Nephron progenitor cell (in vitro differentiated cells): Measurements from ENCODE around the gene PDZD2.

Experiments
- DNase-seq: peaks from one replicate; pipeline ENCODE4 v3.0.0; 2021
- H3K27ac Mint-ChIP-seq: 2 replicates; pipeline ENCODE4 v1.8.0; 2021; ENCODE audit warnings: mild to moderate bottlenecking, moderate library complexity, mixed read lengths
- H3K27me3 Mint-ChIP-seq: 2 replicates; pipeline ENCODE4 v1.8.0; 2021; ENCODE audit warnings: mild to moderate bottlenecking, low read depth, mixed read lengths; ENCODE audit not compliant: poor library complexity
- H3K36me3 Mint-ChIP-seq: 2 replicates; pipeline ENCODE4 v1.8.0; 2021; ENCODE audit warnings: low read depth, mixed read lengths
- H3K4me1 Mint-ChIP-seq: 2 replicates; pipeline ENCODE4 v1.8.0; 2021; ENCODE audit warnings: mixed read lengths
- H3K4me3 Mint-ChIP-seq: 2 replicates; pipeline ENCODE4 v1.8.0; 2021; ENCODE audit warnings: mild to moderate bottlenecking, moderate library complexity, mixed read lengths
- H3K9me3 Mint-ChIP-seq: 2 replicates; pipeline ENCODE4 v1.8.0; 2021; ENCODE audit warnings: mild to moderate bottlenecking, moderate library complexity, mixed read lengths
- TF ChIP-seq, protein P1 (sequence below): fragments of 200-600 bp; sonication (generic); IDR thresholded peaks from 2 replicates; pipeline ENCODE4 v1.5.0; 2021; ENCODE audit warnings: antibody characterized with exemption

Gene PDZD2

DNA sequence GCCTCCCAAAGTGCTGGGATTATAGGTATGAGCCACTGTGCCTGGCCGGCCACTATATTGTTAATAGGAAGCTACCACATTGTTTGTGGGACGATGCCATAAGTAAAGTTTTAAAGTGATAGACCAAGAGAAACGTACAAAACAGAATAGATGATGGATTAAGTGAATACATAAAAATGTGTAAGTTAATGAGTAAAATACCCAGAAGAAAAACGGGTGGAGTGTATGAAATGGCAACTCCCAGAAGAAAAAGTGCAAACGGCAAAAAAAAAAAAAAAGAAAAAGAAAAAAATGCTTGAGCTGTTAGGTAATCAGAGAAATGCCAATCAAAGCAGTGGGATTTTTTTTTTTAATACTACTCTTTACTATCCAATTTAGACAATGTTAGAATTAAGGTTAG lies 246.0 kb downstream of the PDZD2 start:
- no peak for DNase-seq

DNA sequence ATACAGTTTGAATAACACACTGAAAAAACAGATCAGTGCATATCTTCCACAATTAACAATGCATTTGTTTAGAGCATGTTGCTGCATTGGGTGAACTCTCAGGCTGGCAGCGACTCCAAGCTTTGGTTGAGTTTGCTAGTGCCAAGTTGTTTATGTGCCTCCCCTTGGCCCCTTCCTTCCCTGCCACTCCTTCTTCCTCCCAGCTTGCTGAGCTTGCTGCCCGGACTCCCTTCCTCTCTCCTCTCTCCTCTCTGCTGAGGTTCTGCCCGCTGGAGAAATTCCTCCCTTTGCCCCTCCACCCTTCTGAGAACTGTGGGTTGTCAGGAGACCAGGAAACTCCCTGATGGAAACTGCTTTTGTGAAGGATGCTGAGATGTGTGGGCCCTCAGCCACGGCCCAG lies 247.3 kb downstream of the PDZD2 start:
- no peaks in the 10 kb centered on the region for H3K36me3 Mint-ChIP-seq
- H3K27me3 Mint-ChIP-seq, result peaks cover 36% of the 10 kb centered on the region
- H3K4me1 Mint-ChIP-seq, result peaks cover 60% of the 10 kb centered on the region
- H3K4me3 Mint-ChIP-seq, result no peak overlapping the region
- DNase-seq, result no peak
- peak overlapping the region; percentile 12 for H3K27ac Mint-ChIP-seq
- H3K9me3 Mint-ChIP-seq, result no peaks in the 10 kb centered on the region
- TF ChIP-seq, protein P1, sequence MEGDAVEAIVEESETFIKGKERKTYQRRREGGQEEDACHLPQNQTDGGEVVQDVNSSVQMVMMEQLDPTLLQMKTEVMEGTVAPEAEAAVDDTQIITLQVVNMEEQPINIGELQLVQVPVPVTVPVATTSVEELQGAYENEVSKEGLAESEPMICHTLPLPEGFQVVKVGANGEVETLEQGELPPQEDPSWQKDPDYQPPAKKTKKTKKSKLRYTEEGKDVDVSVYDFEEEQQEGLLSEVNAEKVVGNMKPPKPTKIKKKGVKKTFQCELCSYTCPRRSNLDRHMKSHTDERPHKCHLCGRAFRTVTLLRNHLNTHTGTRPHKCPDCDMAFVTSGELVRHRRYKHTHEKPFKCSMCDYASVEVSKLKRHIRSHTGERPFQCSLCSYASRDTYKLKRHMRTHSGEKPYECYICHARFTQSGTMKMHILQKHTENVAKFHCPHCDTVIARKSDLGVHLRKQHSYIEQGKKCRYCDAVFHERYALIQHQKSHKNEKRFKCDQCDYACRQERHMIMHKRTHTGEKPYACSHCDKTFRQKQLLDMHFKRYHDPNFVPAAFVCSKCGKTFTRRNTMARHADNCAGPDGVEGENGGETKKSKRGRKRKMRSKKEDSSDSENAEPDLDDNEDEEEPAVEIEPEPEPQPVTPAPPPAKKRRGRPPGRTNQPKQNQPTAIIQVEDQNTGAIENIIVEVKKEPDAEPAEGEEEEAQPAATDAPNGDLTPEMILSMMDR, result no peak

More for the DNA sequence above, 246.0 kb downstream of the PDZD2 start:
- H3K27ac Mint-ChIP-seq, result no peak overlapping the region
- H3K4me3 Mint-ChIP-seq, result no peak overlapping the region
- peaks cover 48% of the 10 kb centered on the region for H3K4me1 Mint-ChIP-seq
- TF ChIP-seq, protein P1, result no peak
- no peaks in the 10 kb centered on the region for H3K9me3 Mint-ChIP-seq
- H3K27me3 Mint-ChIP-seq, result peaks cover 36% of the 10 kb centered on the region
- no peaks in the 10 kb centered on the region for H3K36me3 Mint-ChIP-seq

DNA sequence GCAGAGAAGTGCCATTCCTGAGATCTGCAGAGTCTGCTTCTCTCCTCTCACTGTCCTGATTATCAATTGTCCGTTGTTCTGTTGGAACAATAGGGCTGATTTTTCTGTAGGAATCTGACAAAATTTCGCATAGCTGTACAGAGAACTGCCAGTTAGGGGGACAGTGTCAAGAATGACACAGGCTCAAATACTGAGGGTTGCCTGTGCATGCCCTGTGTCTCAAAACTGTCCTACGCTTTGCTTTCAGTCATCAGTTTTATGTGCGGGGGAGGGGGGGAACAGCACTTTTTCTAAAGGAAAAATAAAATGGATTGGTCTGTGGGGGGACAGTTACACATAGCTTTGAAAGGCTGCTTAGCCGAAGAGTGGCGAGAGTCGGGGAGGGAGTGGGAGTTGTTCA lies 248.6 kb downstream of the PDZD2 start:
- peak; percentile 19 for DNase-seq
- no peak overlapping the region for H3K4me3 Mint-ChIP-seq
- peaks cover 36% of the 10 kb centered on the region for H3K27me3 Mint-ChIP-seq
- TF ChIP-seq, protein P1, result no peak
- H3K4me1 Mint-ChIP-seq, result peaks cover 67% of the 10 kb centered on the region
- peak overlapping the region; percentile 39 for H3K27ac Mint-ChIP-seq
- no peaks in the 10 kb centered on the region for H3K36me3 Mint-ChIP-seq
- H3K9me3 Mint-ChIP-seq, result no peaks in the 10 kb centered on the region

DNA sequence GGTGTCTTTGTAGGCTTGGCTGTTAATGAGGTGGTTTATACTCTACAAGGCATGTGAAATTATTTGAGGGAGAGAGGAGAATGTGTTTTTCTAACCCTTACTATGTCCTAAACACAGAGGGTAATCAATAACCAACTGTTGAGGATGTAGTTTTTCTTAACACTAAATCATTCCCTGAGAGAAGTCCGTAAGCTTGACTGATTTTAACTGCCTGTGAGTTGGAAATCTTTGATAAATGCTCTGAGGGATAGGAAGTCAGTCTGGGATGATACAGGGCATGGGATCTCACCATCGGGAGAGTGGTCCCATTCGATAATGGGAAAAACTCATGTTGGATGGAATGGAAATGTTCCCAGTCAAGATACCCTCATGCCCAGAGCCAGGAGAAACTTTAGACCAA lies 249.6 kb downstream of the PDZD2 start:
- no peaks in the 10 kb centered on the region for H3K36me3 Mint-ChIP-seq
- no peak for DNase-seq
- TF ChIP-seq, protein P1, result no peak
- no peaks in the 10 kb centered on the region for H3K9me3 Mint-ChIP-seq
- peak overlapping the region; percentile 92 for H3K27ac Mint-ChIP-seq
- H3K27me3 Mint-ChIP-seq, result peaks cover 36% of the 10 kb centered on the region
- no peak overlapping the region for H3K4me3 Mint-ChIP-seq
- H3K4me1 Mint-ChIP-seq, result peaks cover 74% of the 10 kb centered on the region

DNA sequence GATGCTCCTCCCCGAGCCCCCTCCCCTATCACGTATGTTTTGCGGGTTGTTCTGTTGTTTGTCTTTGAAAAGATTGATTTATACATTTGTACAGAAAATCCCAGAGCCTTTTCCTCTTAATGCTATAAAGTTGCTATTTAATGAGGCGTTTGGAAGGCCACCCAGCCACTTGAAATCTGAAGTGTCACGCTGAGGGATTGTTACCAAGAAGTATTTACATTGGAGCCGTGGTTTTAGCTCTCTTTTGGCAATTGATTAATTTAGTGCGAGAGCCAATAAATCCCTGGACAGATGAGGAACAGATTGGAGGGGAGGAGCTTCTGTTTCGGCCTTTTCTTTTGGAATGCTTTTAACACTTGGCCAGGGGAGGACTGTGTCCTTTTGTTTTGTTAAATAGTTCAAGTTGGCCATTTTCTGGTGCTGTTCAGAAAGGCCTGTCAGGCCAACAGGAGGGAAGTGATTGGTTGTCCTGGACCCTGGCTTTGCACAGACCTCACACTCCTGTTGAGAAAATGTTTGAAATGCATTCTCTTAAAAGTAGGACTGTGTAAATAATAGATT lies 250.2 kb downstream of the PDZD2 start:
- peak overlapping the region; percentile 92 for H3K27ac Mint-ChIP-seq
- H3K4me3 Mint-ChIP-seq, result peak overlapping the region; percentile 12
- H3K9me3 Mint-ChIP-seq, result no peaks in the 10 kb centered on the region
- peaks cover 77% of the 10 kb centered on the region for H3K4me1 Mint-ChIP-seq
- DNase-seq, result no peak
- H3K27me3 Mint-ChIP-seq, result peaks cover 33% of the 10 kb centered on the region
- H3K36me3 Mint-ChIP-seq, result no peaks in the 10 kb centered on the region
- TF ChIP-seq, protein P1, result no peak

DNA sequence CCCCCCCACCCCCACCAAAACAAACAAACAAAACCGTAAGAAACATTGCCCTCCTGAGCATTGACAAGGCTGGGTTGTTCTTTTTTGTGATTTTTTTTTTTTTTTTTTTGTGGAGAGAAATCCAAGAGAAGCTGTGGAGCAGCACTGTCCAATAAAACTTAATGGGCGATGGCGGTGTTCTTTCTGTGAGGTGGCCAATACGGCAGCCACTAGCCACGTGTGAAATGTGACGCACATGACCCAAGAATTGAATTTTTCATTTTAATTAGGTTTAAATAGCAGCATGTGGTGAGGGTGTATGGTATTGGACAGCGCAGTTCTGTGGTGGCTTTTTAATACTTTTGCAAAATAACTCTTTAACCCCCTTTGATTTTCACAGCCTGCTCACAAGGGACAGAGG lies 251.1 kb downstream of the PDZD2 start:
- Mint-ChIP-seq H3K36me3 (no peaks in the 10 kb centered on the region), H3K27me3 (peaks cover 27% of the 10 kb centered on the region), H3K9me3 (no peaks in the 10 kb centered on the region), H3K4me1 (peaks cover 78% of the 10 kb centered on the region), H3K27ac (peak overlapping the region; percentile 81), H3K4me3 (no peak overlapping the region)
- no peak for DNase-seq
- TF ChIP-seq, protein P1, result no peak
